Erythroblast (primary cell): ENCODE data around the gene IL2RA.
"Not testable (repeated sequence)": the region's sequence is repeated elsewhere in the genome, so short reads cannot be mapped to it uniquely, and the experiment has no call there.

Experiments used
- DNase-seq, 2 experiments: peaks; one replicate each; lab custom pipeline; 2025; lab: John Stamatoyannopoulos, UW
- GATA1 ChIP-seq: IDR thresholded peaks from 2 replicates; pipeline ENCODE4 v1.6.1; 2011; ENCODE audit warnings: low read depth, mild to moderate bottlenecking, control low read depth, low read length, moderate library complexity
- POLR2A ChIP-seq: IDR thresholded peaks from 2 replicates; pipeline ENCODE4 v1.6.1; 2011; ENCODE audit warnings: mild to moderate bottlenecking, low read length

The IL2RA gene

GRCh38 chr10:6062101-6062771 is at the start of gene IL2RA:
TSS of gene IL2RA (minus strand) at chr10:6062367. CDS start at chr10:6062151, 216 bp downstream.
- DNase-seq: no peak
- TF ChIP-seq GATA1 (no peak), POLR2A (no peak)

GRCh38 chr10:6110136-6110535 is 48.0 kb upstream of the IL2RA start:
- TF ChIP-seq POLR2A: no peak
- no peak for TF ChIP-seq GATA1
- no peak for DNase-seq

- TF ChIP-seq GATA1: no peak
- no peak for TF ChIP-seq POLR2A
- no peak for DNase-seq
Measured at GRCh38 chr10:6109444-6109775, 47.2 kb upstream of the IL2RA start.

GRCh38 chr10:6108631-6109443 is 46.7 kb upstream of the IL2RA start:
- peak; percentile 54 to 71 for DNase-seq

GRCh38 chr10:6108072-6108471 is 45.9 kb upstream of the IL2RA start:
- DNase-seq: no peak
- TF ChIP-seq POLR2A (no peak), GATA1 (no peak)

More at GRCh38 chr10:6108631-6109443, 46.7 kb upstream of the IL2RA start:
- no peak for TF ChIP-seq GATA1
- TF ChIP-seq POLR2A: no peak

- DNase-seq: not testable (repeated sequence)
Measured at GRCh38 chr10:6107616-6108015, 45.4 kb upstream of the IL2RA start.

GRCh38 chr10:6103591-6103990 is 41.4 kb upstream of the IL2RA start:
- no peak for DNase-seq
- TF ChIP-seq GATA1: no peak
- no peak for TF ChIP-seq POLR2A

GRCh38 chr10:6102128-6102527 is 40.0 kb upstream of the IL2RA start:
- no peak for DNase-seq
- TF ChIP-seq GATA1: no peak
- TF ChIP-seq POLR2A: no peak

- no peak for DNase-seq
- TF ChIP-seq GATA1 (no peak), POLR2A (no peak)
Measured at GRCh38 chr10:6101181-6101580, 39.0 kb upstream of the IL2RA start.

- no peak for DNase-seq
- TF ChIP-seq GATA1 (no peak), POLR2A (no peak)
Measured at GRCh38 chr10:6100370-6100769, 38.2 kb upstream of the IL2RA start.

GRCh38 chr10:6098156-6098555 is 36.0 kb upstream of the IL2RA start:
- DNase-seq: no peak
- TF ChIP-seq POLR2A: no peak
- TF ChIP-seq GATA1: no peak

- TF ChIP-seq POLR2A: no peak
- no peak for TF ChIP-seq GATA1
- no peak for DNase-seq
Measured at GRCh38 chr10:6097063-6097462, 34.9 kb upstream of the IL2RA start.

- TF ChIP-seq POLR2A (no peak), GATA1 (no peak)
- DNase-seq: no peak
Measured at GRCh38 chr10:6095810-6096570, 33.8 kb upstream of the IL2RA start.

- no peak for TF ChIP-seq POLR2A
- no peak for TF ChIP-seq GATA1
- no peak for DNase-seq
Measured at GRCh38 chr10:6092731-6093130, 30.6 kb upstream of the IL2RA start.
